Parathyroid adenoma (tissue), 2 donors: ENCODE measurements around the gene DTX3.
A peak's percentile ranks its signal among the peaks of the same experiment; 100 is the strongest.

Experiments
- H2AFZ ChIP-seq: fragments of 300-600 bp; sonication (generic); one replicate; pipeline ENCODE4 v1.7.0; 2017; ENCODE audit warnings: antibody characterized with exemption, mild to moderate bottlenecking
- H3K27ac ChIP-seq: fragments of 300-600 bp; sonication (generic); one replicate; pipeline ENCODE4 v1.7.0; 2017
- H3K27me3 ChIP-seq: fragments of 300-600 bp; sonication (generic); one replicate; pipeline ENCODE4 v1.7.0; 2017; ENCODE audit warnings: low read length; ENCODE audit not compliant: control insufficient read depth, insufficient read depth
- H3K36me3 ChIP-seq: fragments of 300-600 bp; sonication (generic); one replicate; pipeline ENCODE4 v1.7.0; 2017; ENCODE audit warnings: low read length; ENCODE audit not compliant: control insufficient read depth, insufficient read depth
- H3K4me1 ChIP-seq: fragments of 300-600 bp; sonication (generic); one replicate; pipeline ENCODE4 v1.7.0; 2017; ENCODE audit warnings: control low read depth
- H3K4me2 ChIP-seq: fragments of 300-600 bp; sonication (generic); one replicate; pipeline ENCODE4 v1.7.0; 2017; ENCODE audit warnings: low read length
- H3K4me3 ChIP-seq: fragments of 300-600 bp; sonication (generic); one replicate; pipeline ENCODE4 v1.7.0; 2017; ENCODE audit warnings: low read depth, low read length
- H3K79me2 ChIP-seq: fragments of 300-600 bp; sonication (generic); one replicate; pipeline ENCODE4 v1.7.0; 2017; ENCODE audit warnings: control low read depth
- H3K9ac ChIP-seq: fragments of 300-600 bp; sonication (generic); one replicate; pipeline ENCODE4 v1.7.0; 2017; ENCODE audit warnings: mild to moderate bottlenecking
- H3K9me3 ChIP-seq: fragments of 300-600 bp; sonication (generic); one replicate; pipeline ENCODE4 v1.7.0; 2017; ENCODE audit warnings: low read length; ENCODE audit not compliant: control insufficient read depth
- TF ChIP-seq, protein P1 (sequence below): fragments of 300-600 bp; sonication (generic); IDR thresholded peaks from one replicate; pipeline ENCODE4 v1.7.0; 2017; ENCODE audit warnings: antibody characterized with exemption, mild to moderate bottlenecking
- donor health status: primary hyperparathyroidism.

DTX3 gene

GRCh38 chr12:57590864-57591781 lies 13.5 kb upstream of the DTX3 start, which contains the start of gene PIP4K2C:
TSS of gene PIP4K2C (plus strand) at chr12:57591192. CDS start at chr12:57591290, 98 bp downstream.
- H3K36me3 ChIP-seq: no peaks in the 10 kb centered on the region
- H3K9ac ChIP-seq: no peak within 1 kb of the TSS
- no peaks in the 10 kb centered on the region for H3K27me3 ChIP-seq
- no peaks in the 10 kb centered on the region for H3K9me3 ChIP-seq
- H2AFZ ChIP-seq: peak within 1 kb of the TSS; percentile 96
- TF ChIP-seq, protein P1, sequence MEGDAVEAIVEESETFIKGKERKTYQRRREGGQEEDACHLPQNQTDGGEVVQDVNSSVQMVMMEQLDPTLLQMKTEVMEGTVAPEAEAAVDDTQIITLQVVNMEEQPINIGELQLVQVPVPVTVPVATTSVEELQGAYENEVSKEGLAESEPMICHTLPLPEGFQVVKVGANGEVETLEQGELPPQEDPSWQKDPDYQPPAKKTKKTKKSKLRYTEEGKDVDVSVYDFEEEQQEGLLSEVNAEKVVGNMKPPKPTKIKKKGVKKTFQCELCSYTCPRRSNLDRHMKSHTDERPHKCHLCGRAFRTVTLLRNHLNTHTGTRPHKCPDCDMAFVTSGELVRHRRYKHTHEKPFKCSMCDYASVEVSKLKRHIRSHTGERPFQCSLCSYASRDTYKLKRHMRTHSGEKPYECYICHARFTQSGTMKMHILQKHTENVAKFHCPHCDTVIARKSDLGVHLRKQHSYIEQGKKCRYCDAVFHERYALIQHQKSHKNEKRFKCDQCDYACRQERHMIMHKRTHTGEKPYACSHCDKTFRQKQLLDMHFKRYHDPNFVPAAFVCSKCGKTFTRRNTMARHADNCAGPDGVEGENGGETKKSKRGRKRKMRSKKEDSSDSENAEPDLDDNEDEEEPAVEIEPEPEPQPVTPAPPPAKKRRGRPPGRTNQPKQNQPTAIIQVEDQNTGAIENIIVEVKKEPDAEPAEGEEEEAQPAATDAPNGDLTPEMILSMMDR: no peak
- no peaks in the 10 kb centered on the region for H3K4me1 ChIP-seq
- peak within 1 kb of the TSS; percentile 89 for H3K4me2 ChIP-seq
- peak within 1 kb of the TSS; percentile 96 for H3K4me3 ChIP-seq
- peak within 1 kb of the TSS; percentile 71 for H3K27ac ChIP-seq
- no peaks in the 10 kb centered on the region for H3K79me2 ChIP-seq

GRCh38 chr12:57591782-57592325 lies 12.8 kb upstream of the DTX3 start:
- no peaks in the 10 kb centered on the region for H3K9me3 ChIP-seq
- H3K27me3 ChIP-seq: no peaks in the 10 kb centered on the region
- TF ChIP-seq, protein P1: no peak
- H3K79me2 ChIP-seq: no peaks in the 10 kb centered on the region
- H3K4me1 ChIP-seq: no peaks in the 10 kb centered on the region
- H3K36me3 ChIP-seq: no peaks in the 10 kb centered on the region
- H3K9ac ChIP-seq: no peak overlapping the region
- H3K4me3 ChIP-seq: peak overlapping the region; percentile 96
- peak overlapping the region; percentile 96 for H2AFZ ChIP-seq
- H3K27ac ChIP-seq: peak overlapping the region; percentile 71
- peak overlapping the region; percentile 89 for H3K4me2 ChIP-seq

GRCh38 chr12:57592551-57593165 lies 12.0 kb upstream of the DTX3 start:
- Histone ChIP-seq H3K79me2 (no peaks in the 10 kb centered on the region), H3K27me3 (no peaks in the 10 kb centered on the region), H3K4me3 (no peak overlapping the region)

DNA sequence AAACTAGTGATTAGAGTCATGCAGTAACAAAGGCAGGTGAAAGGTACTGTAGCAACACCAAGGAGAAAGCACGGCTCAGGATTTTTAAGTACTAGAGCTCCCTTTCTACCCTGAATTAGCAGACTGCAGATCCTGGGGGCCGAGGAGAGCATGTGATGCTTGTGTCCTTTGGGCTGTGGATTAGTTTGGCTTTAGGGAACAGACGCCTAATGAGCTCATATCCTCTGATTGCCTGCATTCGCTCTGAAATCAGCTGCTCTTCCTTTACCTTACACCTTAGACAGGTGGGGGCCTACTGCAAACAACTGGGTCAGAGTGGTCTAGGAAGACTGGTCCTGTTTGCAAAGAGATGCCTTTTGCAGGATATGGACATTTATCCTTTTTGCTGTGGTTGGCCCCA lies 11.4 kb upstream of the DTX3 start:
- Histone ChIP-seq H3K9ac (no peak overlapping the region), H3K9me3 (no peaks in the 10 kb centered on the region), H3K4me2 (no peak overlapping the region), H3K27me3 (no peaks in the 10 kb centered on the region), H3K79me2 (no peaks in the 10 kb centered on the region), H3K36me3 (no peaks in the 10 kb centered on the region), H3K4me1 (no peaks in the 10 kb centered on the region), H2AFZ (no peak overlapping the region), H3K27ac (no peak overlapping the region), H3K4me3 (no peak overlapping the region)
- TF ChIP-seq, protein P1: no peak

More at GRCh38 chr12:57592551-57593165, 12.0 kb upstream of the DTX3 start:
- H3K27ac ChIP-seq: no peak overlapping the region
- TF ChIP-seq, protein P1: no peak
- no peaks in the 10 kb centered on the region for H3K9me3 ChIP-seq
- H3K36me3 ChIP-seq: no peaks in the 10 kb centered on the region
- no peaks in the 10 kb centered on the region for H3K4me1 ChIP-seq
- H3K9ac ChIP-seq: no peak overlapping the region
- no peak overlapping the region for H3K4me2 ChIP-seq
- H2AFZ ChIP-seq: no peak overlapping the region
